GM21529 (cell line): ENCODE data around the gene NQO1.
"Not testable (repeated sequence)": the region's sequence is repeated elsewhere in the genome, so short reads cannot be mapped to it uniquely, and the experiment has no call there.

Experiments
- ATAC-seq: cut with Tn5 transposase; IDR thresholded peaks from one replicate; pipeline ENCODE4 v1.9.1; 2021; ENCODE audit not compliant: unreplicated experiment

The NQO1 gene

GRCh38 chr16:69744363-69745231, 18.2 kb upstream of the NQO1 start:
- no peak for ATAC-seq

- ATAC-seq: no peak
These were observed 15.9 kb upstream of the NQO1 start for GRCh38 chr16:69741951-69742904.

GRCh38 chr16:69741519-69741918, 15.2 kb upstream of the NQO1 start:
- ATAC-seq: no peak

- no peak for ATAC-seq
These were observed 5.7 kb upstream of the NQO1 start for GRCh38 chr16:69732101-69732500.

- ATAC-seq: not testable (repeated sequence)
These were observed 4.9 kb upstream of the NQO1 start for GRCh38 chr16:69731280-69731679.

GRCh38 chr16:69729030-69729429, 2.7 kb upstream of the NQO1 start:
- ATAC-seq: not testable (repeated sequence)

- ATAC-seq: no peak
These were observed 1.5 kb upstream of the NQO1 start for GRCh38 chr16:69727916-69728270.

- no peak for ATAC-seq
These were observed 664 bp downstream of the NQO1 start for GRCh38 chr16:69725480-69726312.

- no peak for ATAC-seq
These were observed 1.3 kb downstream of the NQO1 start for GRCh38 chr16:69724981-69725479.

GRCh38 chr16:69724414-69724873, 1.9 kb downstream of the NQO1 start:
- ATAC-seq: no peak

GRCh38 chr16:69721441-69721957, 4.9 kb downstream of the NQO1 start:
- no peak for ATAC-seq

GRCh38 chr16:69720822-69721430, 5.4 kb downstream of the NQO1 start:
- no peak for ATAC-seq

- ATAC-seq: no peak
These were observed 8.1 kb downstream of the NQO1 start for GRCh38 chr16:69718111-69718764.

GRCh38 chr16:69717066-69717465, 9.3 kb downstream of the NQO1 start:
- no peak for ATAC-seq

- no peak for ATAC-seq
These were observed 13.3 kb downstream of the NQO1 start for GRCh38 chr16:69712914-69713581.

- no peak for ATAC-seq
These were observed 14.1 kb downstream of the NQO1 start for GRCh38 chr16:69712277-69712676.

- ATAC-seq: no peak
These were observed 15.1 kb downstream of the NQO1 start for GRCh38 chr16:69711115-69711740.

GRCh38 chr16:69709456-69710084, 16.8 kb downstream of the NQO1 start:
- ATAC-seq: no peak
